HepG2 (cell line): Measurements from ENCODE around the gene COL25A1. TPM values are rescaled to one million over a fixed set of nuclear protein-coding genes. Genes with fewer than 3 reads are reported as not detected.

Experiments
- ATAC-seq: fragments of 200-7000 bp; cut with Tn5 transposase; 3 replicates; pipeline ENCODE4 v1.9.1; 2020; ENCODE audit warnings: mild to moderate bottlenecking, moderate library complexity
- BruUV-seq: library from RNA; stranded (reverse); fragments of 400-500 nt; replicated peaks from 2 replicates; lab custom pipeline; 2021; lab: Mats Ljungman, UMichigan
- CTCF ChIA-PET: fragments of 300-600 bp; formaldehyde crosslinking; extraction: SDS; loops from one replicate; lab custom pipeline; 2021; ENCODE audit warnings: low total read pairs, inconsistent platforms, low intra/inter-chr PET ratio; lab: Yijun Ruan, JAX
- POLR2A ChIA-PET: fragments of 350-600 bp; sonication (Branson Sonifier 250); formaldehyde crosslinking; loops from one replicate; lab custom pipeline; 2020; ENCODE audit warnings: antibody characterized with exemption, inconsistent platforms; lab: Yijun Ruan, JAX
- DNase-seq: peaks from one replicate; pipeline ENCODE4 v3.0.0-alpha.2; 2015; ENCODE audit warnings: low spot score
- FAIRE-seq: peaks from 3 replicates; lab custom pipeline; 2011; peaks lifted over from hg19 to GRCh38; lab: Jason Lieb, UNC
- H2AFZ ChIP-seq: one replicate; pipeline ENCODE4 v1.6.1; 2011; ENCODE audit warnings: low read length, inconsistent platforms
- H3K27ac ChIP-seq: fragments of 300-600 bp; 3 replicates; pipeline ENCODE4 v1.8.0; 2011; ENCODE audit warnings: mixed run types, mild to moderate bottlenecking, mixed read lengths, low read length, inconsistent platforms; ENCODE audit not compliant: insufficient read depth; ENCODE audit errors: extremely low read length
- H3K27me3 ChIP-seq, 2 experiments: fragments of 200-600 bp in 1 of 2; 2 replicates in 1 of 2; 3 replicates in 1 of 2; pipeline versions ENCODE4 v1.6.0 to v1.8.0; 2011; ENCODE audit warnings: low read length in 2 of 2, mild to moderate bottlenecking in 2 of 2, moderate library complexity in 2 of 2, inconsistent platforms in 1 of 2; ENCODE audit not compliant: insufficient read depth in 2 of 2, control insufficient read depth in 1 of 2
- H3K36me3 ChIP-seq, 2 experiments: fragments of 200-600 bp in 1 of 2; replicated peaks in 1 of 2; 2 replicates in 1 of 2; 3 replicates in 1 of 2; pipeline versions ENCODE4 v1.5.1 to v1.8.0; 2011; ENCODE audit warnings: low read length in 2 of 2, inconsistent platforms in 1 of 2; ENCODE audit not compliant: insufficient read depth in 2 of 2, control insufficient read depth in 1 of 2
- H3K4me1 ChIP-seq: 2 replicates; pipeline ENCODE4 v1.5.1; 2012; ENCODE audit warnings: low read length, inconsistent platforms; ENCODE audit not compliant: insufficient read depth
- H3K4me2 ChIP-seq: 2 replicates; pipeline ENCODE4 v1.6.0; 2011; ENCODE audit warnings: low read depth, low read length, inconsistent platforms
- H3K4me3 ChIP-seq, 3 experiments: fragments of 200-600 bp in 1 of 3; sonication (generic), shearing (Covaris generic) in 1 of 3; replicated peaks in 1 of 3; 2 replicates each; pipeline ENCODE4 v1.5.1; 2011 to 2016; ENCODE audit warnings: low read length in 3 of 3, inconsistent platforms in 2 of 3, low read depth in 2 of 3, mild to moderate bottlenecking in 2 of 3, control low read depth in 1 of 3, mixed read lengths in 1 of 3; ENCODE audit not compliant: insufficient read depth in 1 of 3
- H3K79me2 ChIP-seq: one replicate; pipeline ENCODE4 v1.6.1; 2011; ENCODE audit warnings: low read length, inconsistent platforms; ENCODE audit not compliant: insufficient read depth
- H3K9ac ChIP-seq: 2 replicates; pipeline ENCODE4 v1.6.0; 2011; ENCODE audit warnings: mild to moderate bottlenecking, low read depth, low read length, inconsistent platforms; ENCODE audit not compliant: insufficient read depth
- H3K9me3 ChIP-seq: 2 replicates; pipeline ENCODE4 v1.5.1; 2012; ENCODE audit warnings: mild to moderate bottlenecking, low read length
- H4K20me1 ChIP-seq: 2 replicates; pipeline ENCODE4 v1.6.0; 2011; ENCODE audit warnings: inconsistent platforms, mild to moderate bottlenecking, low read length, moderate library complexity; ENCODE audit not compliant: insufficient read depth
- ATF1 ChIP-seq: IDR thresholded peaks from 2 replicates; pipeline ENCODE4 v1.6.1; 2016; ENCODE audit warnings: mild to moderate bottlenecking, control low read depth
- HNF4A ChIP-seq: sonication (generic); formaldehyde crosslinking; IDR thresholded peaks from 2 replicates; pipeline ENCODE4 v1.4.0; 2020; ENCODE audit warnings: missing genetic modification reagents
- KLF15 ChIP-seq: sonication (generic); formaldehyde crosslinking; IDR thresholded peaks from 2 replicates; pipeline ENCODE4 v1.8.1; 2023; ENCODE audit warnings: borderline replicate concordance, mild to moderate bottlenecking, inconsistent platforms, missing genetic modification reagents, mixed read lengths
- PHF8 ChIP-seq: sonication (generic); formaldehyde crosslinking; IDR thresholded peaks from 2 replicates; pipeline ENCODE4 v1.5.0; 2020; ENCODE audit warnings: missing genetic modification reagents
- ZBTB10 ChIP-seq: sonication (generic); formaldehyde crosslinking; IDR thresholded peaks from 2 replicates; pipeline ENCODE4 v1.4.0; 2020; ENCODE audit warnings: missing genetic modification reagents, borderline replicate concordance
- ZNF552 ChIP-seq: sonication (generic); formaldehyde crosslinking; IDR thresholded peaks from 2 replicates; pipeline ENCODE4 v1.9.0; 2022; ENCODE audit warnings: missing genetic modification reagents, mild to moderate bottlenecking, borderline replicate concordance
- ZNF749 ChIP-seq: sonication (generic); formaldehyde crosslinking; IDR thresholded peaks from 2 replicates; pipeline ENCODE4 v1.8.0; 2022; ENCODE audit warnings: mild to moderate bottlenecking, missing genetic modification reagents, moderate library complexity, borderline replicate concordance
- WGBS: methylation state at CpG from one replicate; pipeline ENCODE4 v1.1.6; 2017; ENCODE audit warnings: low lambda C conversion rate; 5-methylcytosine and 5-hydroxymethylcytosine counted together
- in situ Hi-C: cut with HindIII; loops from 2 replicates; pipeline ENCODE4 v1.10.0; 2017; ENCODE audit warnings: low pct_unique_long_range_greater_than_20kb; ENCODE audit not compliant: extremely low pct_ligation_motif_present
- intact Hi-C: fragments of 100-400 bp; cut with micrococcal nuclease; formaldehyde crosslinking; loops from one replicate; pipeline ENCODE4 v1.10.0; 2022; ENCODE audit not compliant: unreplicated experiment
- polyA plus RNA-seq, 8 experiments: library from polyadenylated mRNA; depleted of rRNA in 3 of 8; stranded (reverse) in 7 of 8; unstranded in 1 of 8; fragments of >200 nt; fragmentation: Illumina TruSeq in 4 of 8; extraction: Trizol in 4 of 8; gene quantifications; 2 replicates each; pipeline versions ENCODE4 v1.2.1 to v1.2.3, GENCODE V29; 2011 to 2016; ENCODE audit warnings: low read depth in 4 of 8, missing spikeins in 1 of 8, mixed read lengths in 1 of 8; ENCODE audit not compliant: insufficient read depth in 1 of 8
- total RNA-seq, 5 experiments: library from RNA; depleted of rRNA; stranded (reverse); fragments of >200 nt; fragmentation: Illumina TruSeq; extraction: Trizol; gene quantifications; 2 replicates each; pipeline ENCODE4 v1.2.3, GENCODE V29; 2016; ENCODE audit warnings: low read depth in 1 of 5
- TF ChIP-seq, protein P1 (sequence below): sonication (generic); formaldehyde crosslinking; IDR thresholded peaks from 2 replicates; pipeline ENCODE4 v1.5.1; 2020; ENCODE audit warnings: mild to moderate bottlenecking, missing genetic modification reagents, borderline replicate concordance

Gene COL25A1
- total and polyA plus RNA-seq, 2 of the 13 experiments (the other 11 are each of a cell fraction or from before 2014, with no cell fraction given) = not detected

GRCh38 chr4:108821351-108821930, 481.0 kb downstream of the COL25A1 start:
- Histone ChIP-seq H2AFZ (no peak overlapping the region), H3K9ac (no peak overlapping the region), H3K27me3 (peaks cover 0 to 5% of the 10 kb centered on the region in 2 experiments; a peak in 2 of 5 replicates), H3K4me1 (no peaks in the 10 kb centered on the region), H3K9me3 (no peaks in the 10 kb centered on the region), H3K4me2 (no peak overlapping the region), H3K79me2 (no peaks in the 10 kb centered on the region), H3K36me3 (no peaks in the 10 kb centered on the region), H3K4me3 (no peak overlapping the region), H4K20me1 (no peaks in the 10 kb centered on the region), H3K27ac (no peak overlapping the region)
- ATAC-seq (no peak), FAIRE-seq (no peak), DNase-seq (no peak)
- POLR2A ChIA-PET = no interaction called here
- intact Hi-C loops = no loop called here
- TF ChIP-seq ZNF749 (no peak), ZNF552 (CRISPR knock-in tag) (no peak), ATF1 (CRISPR knock-in tag) (no peak), HNF4A (CRISPR knock-in tag) (no peak), ZBTB10 (CRISPR knock-in tag) (no peak), PHF8 (CRISPR knock-in tag) (no peak), KLF15 (CRISPR knock-in tag) (no peak)
- TF ChIP-seq, protein P1, sequence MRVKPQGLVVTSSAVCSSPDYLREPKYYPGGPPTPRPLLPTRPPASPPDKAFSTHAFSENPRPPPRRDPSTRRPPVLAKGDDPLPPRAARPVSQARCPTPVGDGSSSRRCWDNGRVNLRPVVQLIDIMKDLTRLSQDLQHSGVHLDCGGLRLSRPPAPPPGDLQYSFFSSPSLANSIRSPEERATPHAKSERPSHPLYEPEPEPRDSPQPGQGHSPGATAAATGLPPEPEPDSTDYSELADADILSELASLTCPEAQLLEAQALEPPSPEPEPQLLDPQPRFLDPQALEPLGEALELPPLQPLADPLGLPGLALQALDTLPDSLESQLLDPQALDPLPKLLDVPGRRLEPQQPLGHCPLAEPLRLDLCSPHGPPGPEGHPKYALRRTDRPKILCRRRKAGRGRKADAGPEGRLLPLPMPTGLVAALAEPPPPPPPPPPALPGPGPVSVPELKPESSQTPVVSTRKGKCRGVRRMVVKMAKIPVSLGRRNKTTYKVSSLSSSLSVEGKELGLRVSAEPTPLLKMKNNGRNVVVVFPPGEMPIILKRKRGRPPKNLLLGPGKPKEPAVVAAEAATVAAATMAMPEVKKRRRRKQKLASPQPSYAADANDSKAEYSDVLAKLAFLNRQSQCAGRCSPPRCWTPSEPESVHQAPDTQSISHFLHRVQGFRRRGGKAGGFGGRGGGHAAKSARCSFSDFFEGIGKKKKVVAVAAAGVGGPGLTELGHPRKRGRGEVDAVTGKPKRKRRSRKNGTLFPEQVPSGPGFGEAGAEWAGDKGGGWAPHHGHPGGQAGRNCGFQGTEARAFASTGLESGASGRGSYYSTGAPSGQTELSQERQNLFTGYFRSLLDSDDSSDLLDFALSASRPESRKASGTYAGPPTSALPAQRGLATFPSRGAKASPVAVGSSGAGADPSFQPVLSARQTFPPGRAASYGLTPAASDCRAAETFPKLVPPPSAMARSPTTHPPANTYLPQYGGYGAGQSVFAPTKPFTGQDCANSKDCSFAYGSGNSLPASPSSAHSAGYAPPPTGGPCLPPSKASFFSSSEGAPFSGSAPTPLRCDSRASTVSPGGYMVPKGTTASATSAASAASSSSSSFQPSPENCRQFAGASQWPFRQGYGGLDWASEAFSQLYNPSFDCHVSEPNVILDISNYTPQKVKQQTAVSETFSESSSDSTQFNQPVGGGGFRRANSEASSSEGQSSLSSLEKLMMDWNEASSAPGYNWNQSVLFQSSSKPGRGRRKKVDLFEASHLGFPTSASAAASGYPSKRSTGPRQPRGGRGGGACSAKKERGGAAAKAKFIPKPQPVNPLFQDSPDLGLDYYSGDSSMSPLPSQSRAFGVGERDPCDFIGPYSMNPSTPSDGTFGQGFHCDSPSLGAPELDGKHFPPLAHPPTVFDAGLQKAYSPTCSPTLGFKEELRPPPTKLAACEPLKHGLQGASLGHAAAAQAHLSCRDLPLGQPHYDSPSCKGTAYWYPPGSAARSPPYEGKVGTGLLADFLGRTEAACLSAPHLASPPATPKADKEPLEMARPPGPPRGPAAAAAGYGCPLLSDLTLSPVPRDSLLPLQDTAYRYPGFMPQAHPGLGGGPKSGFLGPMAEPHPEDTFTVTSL = no peak
- BruUV-seq = no TSS peak
- CTCF ChIA-PET = no interaction called here
- WGBS = 2% methylated on average over 2 of the region's 2 CpGs
- in situ Hi-C loops = no loop called here
